ENCODE measurements around the gene CNPY1.

DNA sequence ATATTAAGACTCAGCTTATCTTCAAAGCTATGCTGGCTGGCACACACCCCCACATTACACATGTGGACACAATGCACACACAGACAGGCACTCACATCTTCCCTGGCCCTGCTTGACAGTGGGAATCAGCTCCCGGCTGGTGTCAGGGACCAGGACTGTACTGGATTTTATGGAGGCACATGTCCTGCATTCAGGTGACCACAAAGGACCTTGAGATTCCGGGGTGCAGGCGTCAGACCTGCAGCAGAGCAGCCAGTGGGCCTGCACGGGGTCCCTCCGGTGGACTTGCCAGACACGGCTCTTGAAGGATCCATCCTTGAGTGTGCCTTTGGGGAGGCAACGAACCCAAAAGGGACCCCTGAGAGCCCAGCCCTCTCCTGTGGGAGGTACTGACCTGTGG lies 1.9 kb downstream of the CNPY1 start:
- TF ChIP-seq, protein P1, sequence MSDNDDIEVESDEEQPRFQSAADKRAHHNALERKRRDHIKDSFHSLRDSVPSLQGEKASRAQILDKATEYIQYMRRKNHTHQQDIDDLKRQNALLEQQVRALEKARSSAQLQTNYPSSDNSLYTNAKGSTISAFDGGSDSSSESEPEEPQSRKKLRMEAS (IDR thresholded peaks at IDR 0.05): no peak
- TF ChIP-seq EHF (CRISPR knock-in tag; IDR thresholded peaks at IDR 0.05): no peak
- TF ChIP-seq, protein P2, sequence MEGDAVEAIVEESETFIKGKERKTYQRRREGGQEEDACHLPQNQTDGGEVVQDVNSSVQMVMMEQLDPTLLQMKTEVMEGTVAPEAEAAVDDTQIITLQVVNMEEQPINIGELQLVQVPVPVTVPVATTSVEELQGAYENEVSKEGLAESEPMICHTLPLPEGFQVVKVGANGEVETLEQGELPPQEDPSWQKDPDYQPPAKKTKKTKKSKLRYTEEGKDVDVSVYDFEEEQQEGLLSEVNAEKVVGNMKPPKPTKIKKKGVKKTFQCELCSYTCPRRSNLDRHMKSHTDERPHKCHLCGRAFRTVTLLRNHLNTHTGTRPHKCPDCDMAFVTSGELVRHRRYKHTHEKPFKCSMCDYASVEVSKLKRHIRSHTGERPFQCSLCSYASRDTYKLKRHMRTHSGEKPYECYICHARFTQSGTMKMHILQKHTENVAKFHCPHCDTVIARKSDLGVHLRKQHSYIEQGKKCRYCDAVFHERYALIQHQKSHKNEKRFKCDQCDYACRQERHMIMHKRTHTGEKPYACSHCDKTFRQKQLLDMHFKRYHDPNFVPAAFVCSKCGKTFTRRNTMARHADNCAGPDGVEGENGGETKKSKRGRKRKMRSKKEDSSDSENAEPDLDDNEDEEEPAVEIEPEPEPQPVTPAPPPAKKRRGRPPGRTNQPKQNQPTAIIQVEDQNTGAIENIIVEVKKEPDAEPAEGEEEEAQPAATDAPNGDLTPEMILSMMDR (IDR thresholded peaks at IDR 0.05): no peak
